Activated effector memory CD4-positive, alpha-beta T cell treated with Interleukin-2 at 50 U/mL for 16 hours (primary cell): ENCODE data around the gene ENGASE.
"Not testable (repeated sequence)": the region's sequence is repeated elsewhere in the genome, so short reads cannot be mapped to it uniquely, and the experiment has no call there.

Experiments used
- DNase-seq: peaks from one replicate; pipeline ENCODE4 v3.0.0-alpha.2; 2020

Gene ENGASE, protein sequence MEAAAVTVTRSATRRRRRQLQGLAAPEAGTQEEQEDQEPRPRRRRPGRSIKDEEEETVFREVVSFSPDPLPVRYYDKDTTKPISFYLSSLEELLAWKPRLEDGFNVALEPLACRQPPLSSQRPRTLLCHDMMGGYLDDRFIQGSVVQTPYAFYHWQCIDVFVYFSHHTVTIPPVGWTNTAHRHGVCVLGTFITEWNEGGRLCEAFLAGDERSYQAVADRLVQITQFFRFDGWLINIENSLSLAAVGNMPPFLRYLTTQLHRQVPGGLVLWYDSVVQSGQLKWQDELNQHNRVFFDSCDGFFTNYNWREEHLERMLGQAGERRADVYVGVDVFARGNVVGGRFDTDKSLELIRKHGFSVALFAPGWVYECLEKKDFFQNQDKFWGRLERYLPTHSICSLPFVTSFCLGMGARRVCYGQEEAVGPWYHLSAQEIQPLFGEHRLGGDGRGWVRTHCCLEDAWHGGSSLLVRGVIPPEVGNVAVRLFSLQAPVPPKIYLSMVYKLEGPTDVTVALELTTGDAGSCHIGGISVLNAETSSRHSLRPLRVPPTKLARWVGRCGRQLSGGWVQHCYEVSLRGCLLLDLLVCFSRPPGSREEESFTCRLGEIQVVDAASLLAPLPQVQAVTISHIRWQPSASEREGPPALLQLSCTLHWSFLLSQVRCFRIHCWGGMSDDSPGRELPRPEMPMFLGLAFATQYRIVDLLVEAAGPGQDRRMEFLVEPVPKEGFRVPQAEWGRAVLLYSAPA

GRCh38 chr17:79074649-79075445 lies at the start of gene ENGASE:
TSS of gene ENGASE (plus strand) at chr17:79074824. CDS start at chr17:79074945, 121 bp downstream.
- peak; percentile 88 for DNase-seq

DNA sequence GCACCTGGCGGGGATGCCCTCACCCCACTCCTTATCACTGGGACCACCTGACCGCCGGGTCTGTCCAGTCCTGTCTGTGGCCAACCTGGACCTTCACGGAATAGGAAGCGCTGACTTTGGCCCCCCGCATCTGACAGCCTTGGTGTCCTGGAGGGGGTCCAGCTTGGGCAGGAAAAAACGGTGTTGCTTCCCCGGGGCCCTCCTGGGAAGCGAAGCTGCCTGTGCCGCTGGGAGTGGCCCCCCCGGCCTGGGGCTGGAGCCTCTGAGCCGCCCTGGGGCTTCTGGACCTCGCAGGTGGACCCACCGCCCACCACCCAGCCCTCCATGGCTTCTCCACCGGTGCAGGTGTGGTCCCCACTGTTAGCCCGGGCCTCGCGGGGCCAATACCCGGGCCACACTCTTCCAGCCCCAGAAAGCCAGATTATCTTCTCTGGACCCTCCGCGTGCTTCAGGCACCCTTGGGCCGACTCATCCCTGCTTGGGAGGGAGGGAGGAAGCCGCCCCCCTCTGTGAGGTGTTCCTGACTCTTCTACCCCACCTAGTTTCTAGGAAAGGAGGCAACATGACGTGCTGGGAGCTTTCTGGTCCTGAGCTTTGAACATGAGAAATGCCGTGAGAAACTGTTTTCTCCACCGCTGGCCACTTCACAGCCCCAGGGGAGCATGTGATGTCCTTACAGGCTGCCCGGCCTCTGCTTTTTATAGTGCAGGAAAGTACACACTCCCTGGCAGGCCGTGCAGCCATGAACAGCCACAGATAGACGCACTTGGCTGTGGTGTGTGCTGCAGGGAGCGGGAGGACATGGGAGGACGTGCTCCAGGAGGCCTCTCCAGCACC lies 49.5 kb upstream of the ENGASE start:
- no peak for DNase-seq

GRCh38 chr17:79026376-79027273 lies 48.0 kb upstream of the ENGASE start:
- no peak for DNase-seq

DNA sequence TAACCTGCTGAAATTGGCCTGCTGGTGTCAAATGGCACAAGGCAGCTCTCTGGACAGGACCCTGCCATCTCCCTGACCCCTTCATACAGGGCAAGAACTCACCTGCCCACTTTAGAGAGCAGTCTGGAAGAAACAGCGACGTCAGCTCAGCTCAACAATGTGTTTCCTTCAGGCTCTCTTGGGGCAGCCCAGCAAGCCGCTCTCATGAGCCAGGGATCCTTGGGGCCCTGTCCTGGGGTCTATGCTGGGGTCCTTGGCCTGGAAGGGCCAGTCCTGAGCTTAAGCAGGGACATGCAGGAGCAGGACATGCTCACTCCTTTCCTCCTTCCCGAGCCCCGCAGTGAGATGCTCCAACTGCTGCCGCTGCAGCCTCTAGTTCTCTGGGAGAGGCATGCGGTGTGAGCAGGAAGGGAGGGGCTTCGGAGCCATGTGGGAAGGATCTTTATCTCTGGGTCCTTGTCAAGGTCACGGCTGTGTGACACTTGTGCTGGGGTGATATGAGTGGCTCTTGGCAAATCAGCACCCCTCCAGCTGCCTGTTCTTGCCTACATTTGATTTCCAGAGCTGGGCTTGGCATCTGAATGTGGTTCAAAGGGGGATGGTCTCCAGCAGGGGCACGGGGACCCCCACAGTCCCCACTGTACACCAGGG lies 47.2 kb upstream of the ENGASE start:
- DNase-seq: no peak

GRCh38 chr17:79027925-79028491 lies 46.6 kb upstream of the ENGASE start:
- DNase-seq: no peak

GRCh38 chr17:79028496-79029326 lies 45.9 kb upstream of the ENGASE start:
- DNase-seq: no peak

- no peak for DNase-seq
Measured at GRCh38 chr17:79029327-79030009, 45.2 kb upstream of the ENGASE start.

GRCh38 chr17:79030636-79031035 lies 44.0 kb upstream of the ENGASE start:
- not testable (repeated sequence) for DNase-seq

- DNase-seq: no peak
Measured at GRCh38 chr17:79031996-79032875, 42.4 kb upstream of the ENGASE start.

DNA sequence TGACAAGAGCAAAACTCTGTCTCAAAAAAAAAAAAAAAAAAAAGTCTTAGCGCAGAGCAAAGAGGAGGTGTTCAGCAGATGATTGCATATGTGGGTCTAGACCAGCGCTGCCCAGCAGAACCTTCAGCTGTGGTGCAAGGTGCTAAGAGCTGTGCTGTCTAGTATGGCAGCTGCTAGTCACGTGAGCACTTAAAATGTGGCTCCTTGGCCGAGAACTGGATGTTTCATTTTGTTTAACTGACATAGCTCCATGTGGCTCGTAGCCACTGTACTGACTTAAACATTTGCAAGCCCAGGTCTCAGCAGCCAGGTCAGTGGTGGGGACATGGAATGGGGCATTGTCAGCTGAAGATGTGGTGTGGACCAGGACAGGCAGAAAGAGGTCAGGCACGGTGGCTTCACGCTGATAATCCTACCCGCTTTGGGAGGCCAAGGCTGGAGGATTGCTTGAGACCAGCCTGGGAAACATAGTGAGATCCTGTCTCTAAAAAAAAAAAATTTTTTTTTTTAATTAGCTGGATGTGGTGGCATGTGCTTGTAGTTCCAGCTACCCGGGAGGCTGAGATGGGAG lies 41.5 kb upstream of the ENGASE start:
- DNase-seq: no peak

DNA sequence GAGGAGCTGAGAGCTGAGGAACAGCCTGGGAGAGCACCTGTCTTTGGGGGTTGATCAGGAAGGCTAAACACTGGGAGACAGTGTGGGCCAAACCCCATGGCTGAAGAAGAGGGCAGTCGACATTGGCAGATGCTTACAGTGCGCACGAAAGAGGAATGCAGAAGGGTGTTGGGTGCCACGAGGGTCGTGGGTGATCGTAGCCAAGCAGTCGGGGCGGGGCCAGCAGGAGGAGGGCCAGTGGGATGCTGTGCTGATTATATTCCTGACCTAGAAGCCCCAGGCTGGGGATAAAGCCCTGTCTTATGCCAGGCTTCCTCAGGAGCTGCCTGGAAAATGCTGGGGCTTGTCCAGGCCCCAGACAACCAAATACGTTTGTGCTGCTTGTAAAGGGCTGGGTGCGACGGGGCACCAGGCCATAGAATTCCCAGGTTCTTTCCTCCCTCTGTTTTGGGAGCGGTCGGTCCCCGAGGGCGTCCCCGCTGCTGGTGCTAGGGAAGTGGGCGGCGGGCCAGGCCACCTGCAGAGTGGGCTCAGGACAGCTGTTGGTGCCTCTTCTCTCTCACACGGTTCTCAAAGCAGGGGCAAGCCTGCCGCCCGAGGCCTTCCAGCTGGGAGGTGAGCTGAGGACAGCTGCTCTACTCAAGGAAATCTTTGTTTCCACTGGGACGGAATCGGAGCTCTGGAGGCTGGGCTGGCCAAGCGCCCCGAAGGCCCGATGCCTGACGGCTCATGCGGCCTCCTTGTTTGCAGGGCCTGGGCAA lies 40.7 kb upstream of the ENGASE start:
- DNase-seq: no peak

- no peak for DNase-seq
Measured at GRCh38 chr17:79034931-79035485, 39.6 kb upstream of the ENGASE start.

DNA sequence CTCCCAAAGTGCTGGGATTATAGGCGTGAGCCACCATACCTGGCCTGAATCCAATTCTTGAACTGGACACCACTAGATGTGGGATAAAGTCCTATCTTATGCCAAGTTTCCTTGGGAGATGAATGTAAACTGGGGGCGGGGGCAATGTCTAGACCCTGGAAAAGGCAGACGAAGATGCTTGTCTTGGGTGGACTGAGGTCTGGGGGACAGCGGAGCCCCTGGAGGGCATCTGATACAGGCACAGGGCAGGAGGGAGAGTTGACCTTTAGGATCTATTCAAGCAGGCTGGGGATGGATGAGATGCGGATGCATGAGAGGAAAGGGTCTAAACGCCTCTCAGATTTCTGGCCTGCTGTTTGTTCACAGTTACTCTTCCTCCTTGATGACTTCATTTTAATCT lies 38.9 kb upstream of the ENGASE start:
- DNase-seq: no peak

DNA sequence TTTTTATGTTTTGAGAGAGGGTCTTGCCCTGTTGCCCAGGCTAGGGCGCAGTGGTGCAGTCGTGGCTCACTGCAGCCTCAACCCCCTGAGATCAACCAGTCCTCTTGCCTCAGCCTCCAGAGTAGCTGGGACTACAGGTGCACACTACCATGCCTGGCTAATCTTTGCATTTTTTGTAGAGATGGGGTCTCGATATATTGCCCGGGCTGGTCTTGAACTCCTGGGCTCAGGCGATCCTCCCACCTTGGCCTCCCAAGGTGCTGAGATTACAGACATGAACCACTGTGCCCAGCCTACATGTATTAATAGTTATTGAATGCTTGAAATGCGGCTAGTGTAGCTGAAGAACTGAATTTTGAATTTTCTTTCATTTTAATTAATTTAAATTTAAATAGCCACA lies 38.4 kb upstream of the ENGASE start:
- no peak for DNase-seq

GRCh38 chr17:79036596-79036995 lies 38.0 kb upstream of the ENGASE start:
- DNase-seq: no peak

DNA sequence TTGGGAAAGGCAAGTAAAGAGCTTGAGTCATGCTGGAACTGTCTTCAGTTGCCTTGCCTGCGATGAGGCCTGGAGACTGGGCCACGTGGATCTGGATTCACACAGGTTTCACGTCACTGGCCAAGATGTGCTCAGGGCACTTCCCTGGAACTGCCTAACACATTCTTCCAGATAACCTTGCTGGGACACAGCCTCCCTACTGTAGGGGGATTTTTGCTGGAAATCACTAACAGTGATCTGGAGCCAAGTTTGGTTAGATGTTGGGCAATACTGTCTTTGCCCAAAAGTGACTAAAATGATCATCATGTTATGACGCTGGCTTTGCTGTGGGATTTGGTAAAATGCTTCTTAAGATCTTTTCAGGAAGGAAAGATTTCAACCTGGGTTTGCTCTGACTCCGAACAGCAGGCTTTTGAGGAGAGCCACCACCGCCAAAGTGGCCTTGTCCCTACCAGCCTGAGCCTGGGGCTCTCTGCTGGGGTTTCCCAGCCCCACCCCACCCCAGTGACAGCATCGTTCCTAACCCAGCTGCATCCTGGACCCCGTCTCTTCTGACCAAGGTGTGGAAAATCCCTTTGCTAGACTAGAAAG lies 36.0 kb upstream of the ENGASE start:
- DNase-seq: no peak
